OCI-LY7 (cell line): ENCODE measurements around the gene PDILT. TPM values are rescaled to one million over a fixed set of nuclear protein-coding genes. Genes with fewer than 3 reads are reported as not detected.
"Not testable (repeated sequence)": the region's sequence is repeated elsewhere in the genome, so short reads cannot be mapped to it uniquely, and the experiment has no call there.

ENCODE experiments used
- BruUV-seq: library from RNA; stranded (reverse); fragments of 400-500 nt; replicated peaks from 2 replicates; lab custom pipeline; 2021; lab: Mats Ljungman, UMichigan
- CTCF ChIA-PET: fragments of 300-600 bp; sonication (Branson Sonifier 250); formaldehyde crosslinking; loops from one replicate; lab custom pipeline; 2022; ENCODE audit warnings: antibody characterized with exemption; ENCODE audit not compliant: unreplicated experiment; lab: Charles Lee
- POLR2A ChIA-PET: fragments of 300-600 bp; sonication (Branson Sonifier 250); formaldehyde crosslinking; loops from one replicate; lab custom pipeline; 2022; ENCODE audit warnings: antibody characterized with exemption; lab: Charles Lee
- DNase-seq: peaks from one replicate; pipeline ENCODE4 v3.0.0-alpha.2; 2015; ENCODE audit warnings: low spot score
- H2AFZ ChIP-seq: fragments of 200-600 bp; sonication (generic), shearing (Covaris generic); 2 replicates; pipeline ENCODE4 v1.6.1; 2014; ENCODE audit warnings: mild to moderate bottlenecking, antibody characterized with exemption, low read length, moderate library complexity
- H3K27ac ChIP-seq: fragments of 200-600 bp; sonication (generic); 2 replicates; pipeline ENCODE4 v1.5.1; 2014; ENCODE audit warnings: mixed run types, low read depth, mild to moderate bottlenecking, moderate library complexity, low read length, inconsistent platforms; ENCODE audit not compliant: poor library complexity, severe bottlenecking
- H3K36me3 ChIP-seq: fragments of 200-600 bp; sonication (generic); 2 replicates; pipeline ENCODE4 v1.6.1; 2014; ENCODE audit warnings: mild to moderate bottlenecking, antibody characterized with exemption, low read length, moderate library complexity, mixed read lengths; ENCODE audit not compliant: insufficient read depth
- H3K4me1 ChIP-seq: fragments of 200-600 bp; sonication (generic); 2 replicates; pipeline ENCODE4 v1.5.1; 2014; ENCODE audit warnings: mild to moderate bottlenecking, low read length; ENCODE audit not compliant: insufficient read depth, poor library complexity, severe bottlenecking
- H3K4me2 ChIP-seq: fragments of 200-600 bp; sonication (generic); 2 replicates; pipeline ENCODE4 v1.6.1; 2014; ENCODE audit warnings: mild to moderate bottlenecking, low read length
- H3K4me3 ChIP-seq: fragments of 200-600 bp; sonication (generic); 2 replicates; pipeline ENCODE4 v1.5.1; 2014; ENCODE audit warnings: mild to moderate bottlenecking, low read depth, low read length; ENCODE audit not compliant: poor library complexity, severe bottlenecking
- H3K79me2 ChIP-seq: fragments of 200-600 bp; sonication (generic); 2 replicates; pipeline ENCODE4 v1.6.1; 2016; ENCODE audit warnings: low read depth, mild to moderate bottlenecking, low read length, moderate library complexity, mixed read lengths; ENCODE audit not compliant: insufficient read depth
- H3K9me2 ChIP-seq: fragments of 200-600 bp; sonication (generic); 2 replicates; pipeline ENCODE4 v1.6.1; 2016; ENCODE audit warnings: mild to moderate bottlenecking, low read length, mixed read lengths; ENCODE audit not compliant: insufficient read depth
- H3K9me3 ChIP-seq: fragments of 200-600 bp; sonication (generic); 2 replicates; pipeline ENCODE4 v1.6.1; 2014; ENCODE audit warnings: mild to moderate bottlenecking, mixed run types, low read length, mixed read lengths
- H4K20me1 ChIP-seq: fragments of 200-600 bp; sonication (generic); 2 replicates; pipeline ENCODE4 v1.6.1; 2014; ENCODE audit warnings: mild to moderate bottlenecking, antibody characterized with exemption, low read length, moderate library complexity, mixed read lengths; ENCODE audit not compliant: insufficient read depth
- CTCF ChIP-seq: fragments of 200-600 bp; sonication (generic); conservative IDR thresholded peaks from 2 replicates; pipeline ENCODE4 v1.5.1; 2014; ENCODE audit warnings: mild to moderate bottlenecking, antibody characterized with exemption, low read length, moderate library complexity, mixed read lengths
- EZH2phosphoT487 ChIP-seq: fragments of 200-600 bp; sonication (generic); IDR thresholded peaks from 2 replicates; pipeline ENCODE4 v1.6.1; 2018; ENCODE audit warnings: low read depth, borderline replicate concordance, mild to moderate bottlenecking, mixed run types, antibody characterized with exemption, low read length, moderate library complexity, mixed read lengths
- intact Hi-C: fragments of 100-400 bp; cut with micrococcal nuclease; formaldehyde crosslinking; loops from one replicate; pipeline ENCODE4 v1.10.0; 2022; ENCODE audit not compliant: unreplicated experiment
- total RNA-seq, 2 experiments: library from RNA; depleted of rRNA in 1 of 2; stranded (reverse); fragments of >200 nt in 1 of 2; shearing (Covaris generic) in 1 of 2; gene quantifications; 2 replicates each; pipeline ENCODE4 v1.2.3, GENCODE V29; 2014 to 2022

The PDILT gene
- total RNA-seq, 2 experiments from 2014 or later, result not detected

- CTCF ChIA-PET, result no interaction called here
Observed at GRCh38 chr16:20315764-20316163, 88.8 kb downstream of the PDILT start.

DNA sequence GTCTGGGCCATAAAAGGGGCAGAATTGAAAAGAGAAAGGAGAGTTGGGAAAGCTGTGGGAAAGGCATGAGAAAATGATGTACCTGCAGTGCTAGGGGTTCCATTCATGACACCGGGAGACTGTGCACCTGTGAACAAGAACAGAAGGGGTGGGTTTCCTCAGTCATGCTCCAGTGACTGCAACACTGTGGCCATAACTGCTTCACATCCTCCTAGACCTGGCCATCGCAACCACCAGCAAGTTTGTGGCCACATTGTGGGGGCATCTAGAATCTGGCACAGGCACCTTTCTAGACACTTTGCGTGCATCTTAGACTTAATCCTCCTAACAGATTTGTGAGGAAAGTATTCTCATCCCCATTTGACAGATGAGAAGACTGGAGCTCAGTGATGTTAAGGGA is 90.0 kb downstream of the PDILT start:
- no peak overlapping the region for H3K4me2 ChIP-seq
- H3K4me1 ChIP-seq, result no peaks in the 10 kb centered on the region
- ChIA-PET CTCF (no interaction called here), POLR2A (no interaction called here)
- H2AFZ ChIP-seq, result no peak overlapping the region
- DNase-seq, result no peak
- no peaks in the 10 kb centered on the region for H4K20me1 ChIP-seq
- no peak for TF ChIP-seq EZH2phosphoT487
- BruUV-seq, result no TSS peak
- no peaks in the 10 kb centered on the region for H3K9me2 ChIP-seq
- H3K27ac ChIP-seq, result no peak overlapping the region
- intact Hi-C loops, result no loop called here
- no peak overlapping the region for H3K4me3 ChIP-seq
- H3K9me3 ChIP-seq, result no peaks in the 10 kb centered on the region
- H3K79me2 ChIP-seq, result no peaks in the 10 kb centered on the region
- no peaks in the 10 kb centered on the region for H3K36me3 ChIP-seq

More at GRCh38 chr16:20315764-20316163, 88.8 kb downstream of the PDILT start:
- Histone ChIP-seq H3K79me2 (no peaks in the 10 kb centered on the region), H3K27ac (no peak overlapping the region), H4K20me1 (no peaks in the 10 kb centered on the region), H3K4me2 (no peak overlapping the region), H3K9me3 (no peaks in the 10 kb centered on the region), H3K36me3 (no peaks in the 10 kb centered on the region), H2AFZ (no peak overlapping the region), H3K4me3 (no peak overlapping the region), H3K9me2 (no peaks in the 10 kb centered on the region), H3K4me1 (no peaks in the 10 kb centered on the region)
- intact Hi-C loops, result no loop called here
- no TSS peak for BruUV-seq
- DNase-seq, result no peak
- no peak for TF ChIP-seq EZH2phosphoT487
- no peak for TF ChIP-seq CTCF
- POLR2A ChIA-PET, result no interaction called here

DNA sequence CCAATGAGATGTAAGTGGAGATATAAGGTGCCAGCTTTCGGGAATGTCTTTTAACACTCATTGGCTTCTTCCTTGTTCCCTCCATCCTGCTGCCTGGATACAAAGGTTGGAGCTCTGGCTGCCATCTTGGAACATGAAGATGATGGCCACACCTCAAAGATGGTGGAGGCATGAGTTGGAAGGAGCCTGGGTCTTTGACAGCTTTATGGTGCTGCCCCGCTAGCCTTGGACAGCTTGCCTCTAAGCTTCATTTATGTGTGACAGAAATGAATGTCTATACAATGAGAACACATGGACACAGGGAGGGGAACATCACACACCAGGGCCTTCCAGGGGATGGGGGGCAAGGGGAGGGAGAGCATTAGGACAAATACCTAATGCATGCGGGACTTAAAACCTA is 90.8 kb downstream of the PDILT start:
- H3K4me1 ChIP-seq, result no peaks in the 10 kb centered on the region
- H3K36me3 ChIP-seq, result no peaks in the 10 kb centered on the region
- ChIA-PET POLR2A (no interaction called here), CTCF (no interaction called here)
- TF ChIP-seq CTCF (no peak), EZH2phosphoT487 (no peak)
- BruUV-seq, result no TSS peak
- no peak overlapping the region for H3K4me2 ChIP-seq
- no peaks in the 10 kb centered on the region for H4K20me1 ChIP-seq
- intact Hi-C loops, result no loop called here
- no peak overlapping the region for H2AFZ ChIP-seq
- no peaks in the 10 kb centered on the region for H3K79me2 ChIP-seq
- no peaks in the 10 kb centered on the region for H3K9me3 ChIP-seq
- no peak overlapping the region for H3K27ac ChIP-seq
- H3K9me2 ChIP-seq, result no peaks in the 10 kb centered on the region
- no peak for DNase-seq
- H3K4me3 ChIP-seq, result no peak overlapping the region

GRCh38 chr16:20312536-20313095 is 91.9 kb downstream of the PDILT start:
- BruUV-seq, H3K79me2 ChIP-seq, H3K4me2 ChIP-seq, H2AFZ ChIP-seq, H3K4me1 ChIP-seq, CTCF ChIA-PET, H4K20me1 ChIP-seq, H3K9me3 ChIP-seq, intact Hi-C loops, H3K27ac ChIP-seq, H3K9me2 ChIP-seq, DNase-seq, H3K36me3 ChIP-seq, H3K4me3 ChIP-seq: not testable (repeated sequence)
- POLR2A ChIA-PET, result interaction anchor here (0.5 to 0.6 kb wide), 2 partner anchors 76 to 359 kb away, joined by 3 read pairs; no protein-coding TSS in a partner anchor
